AG09319 (cell line): ENCODE data around the gene XXYLT1.

Experiments used
- DNase-seq: peaks from one replicate; pipeline ENCODE4 v3.0.0-alpha.2; 2010; ENCODE audit warnings: low read depth; ENCODE audit errors: extremely low read depth
- CTCF ChIP-seq: IDR thresholded peaks from 2 replicates; pipeline ENCODE4 v1.5.1; 2011; ENCODE audit warnings: low read depth, mild to moderate bottlenecking, inconsistent platforms, low read length, moderate library complexity

The XXYLT1 gene

DNA sequence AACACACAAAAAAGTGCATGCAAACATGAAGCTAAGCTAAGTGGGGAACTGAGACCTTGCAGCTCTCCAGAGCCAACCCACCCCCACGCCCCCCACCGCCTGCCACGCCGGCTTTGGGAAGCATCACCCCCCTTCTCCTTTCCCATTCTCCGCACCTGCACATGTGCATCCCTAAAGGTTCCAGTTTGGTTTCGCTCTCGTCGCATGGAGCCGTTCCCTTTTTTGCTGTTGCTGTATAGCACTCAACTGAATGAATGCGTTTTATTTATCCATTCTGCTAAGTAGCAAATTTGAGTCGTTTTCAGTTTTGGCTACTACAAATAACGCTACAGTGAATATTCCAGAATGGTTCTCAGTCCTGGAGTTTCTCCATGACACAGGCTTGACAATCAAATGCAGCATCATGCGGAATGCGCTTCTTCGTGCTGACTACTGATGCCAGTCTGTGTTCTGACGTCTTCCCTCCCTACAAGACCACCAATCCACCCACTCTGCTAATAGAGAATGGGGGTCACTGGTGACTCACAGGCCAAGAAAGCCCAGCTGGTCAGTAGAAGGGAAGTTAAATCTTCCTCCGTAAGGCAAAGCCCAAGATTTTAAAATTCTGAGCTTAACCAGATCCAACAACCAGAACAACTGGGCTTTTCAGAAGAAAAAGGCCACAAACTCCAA is 115.3 kb downstream of the XXYLT1 start:
- no peak for TF ChIP-seq CTCF
- DNase-seq = no peak

- DNase-seq = peak; percentile 94
- TF ChIP-seq CTCF = no peak; the same call in 1 of the 2 replicates
Observed at GRCh38 chr3:195154793-195155535, 116.0 kb downstream of the XXYLT1 start.

DNA sequence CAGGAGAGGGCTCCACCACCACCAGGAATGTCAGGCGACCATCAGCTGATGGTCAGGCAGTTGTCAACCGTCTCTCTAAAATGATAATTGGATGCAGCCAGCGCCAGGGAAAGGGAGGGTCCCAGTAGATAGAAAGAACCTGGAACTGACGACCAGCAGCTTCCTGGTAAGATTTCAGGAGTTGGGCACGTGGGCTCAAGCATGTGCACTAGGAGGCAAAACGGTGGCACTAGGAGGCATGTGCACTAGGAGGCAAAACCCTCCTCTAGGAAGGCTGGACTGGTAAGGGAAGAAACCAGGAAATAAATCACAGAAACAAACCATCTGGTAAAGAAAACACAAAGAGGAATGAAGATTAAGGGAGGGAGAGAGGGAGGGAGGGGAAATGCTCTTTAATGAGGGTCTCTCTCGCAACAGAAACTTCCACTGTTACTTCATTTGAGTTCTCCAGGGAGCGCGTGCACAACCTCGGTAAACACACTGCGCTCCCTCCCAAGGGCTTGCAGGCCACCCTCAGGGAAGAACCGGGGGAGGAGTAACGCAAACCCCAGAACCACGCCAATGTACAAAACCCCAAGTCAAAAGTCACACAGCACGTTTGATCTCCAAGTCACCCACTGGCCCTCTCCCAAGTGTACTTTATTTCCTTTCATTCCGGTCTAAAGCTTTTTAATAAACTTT is 116.7 kb downstream of the XXYLT1 start:
- no peak for TF ChIP-seq CTCF

DNA sequence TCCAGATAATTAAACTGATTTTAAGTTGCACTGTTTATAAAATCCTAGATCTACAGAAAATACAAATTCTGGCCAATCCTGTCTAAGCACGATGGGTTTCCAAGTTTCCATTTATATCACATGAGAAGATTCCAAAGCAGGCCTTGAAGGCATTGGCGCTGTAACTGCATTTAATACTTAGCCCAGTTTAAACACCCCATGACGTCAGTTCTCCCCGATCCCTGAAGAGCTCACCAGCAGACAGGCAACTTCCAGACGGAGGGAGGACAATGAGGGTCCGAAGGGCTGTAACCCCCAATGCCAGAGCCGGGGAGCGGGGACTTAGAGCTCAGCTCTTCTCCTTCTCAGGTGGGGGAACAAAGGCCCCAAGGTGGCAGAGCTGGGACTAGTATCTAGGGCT is 117.3 kb downstream of the XXYLT1 start:
- no peak for DNase-seq
- no peak for TF ChIP-seq CTCF

More for the DNA sequence above, 116.7 kb downstream of the XXYLT1 start:
- DNase-seq = no peak

GRCh38 chr3:195153130-195153529 is 117.8 kb downstream of the XXYLT1 start:
- no peak for DNase-seq
- TF ChIP-seq CTCF = no peak

DNA sequence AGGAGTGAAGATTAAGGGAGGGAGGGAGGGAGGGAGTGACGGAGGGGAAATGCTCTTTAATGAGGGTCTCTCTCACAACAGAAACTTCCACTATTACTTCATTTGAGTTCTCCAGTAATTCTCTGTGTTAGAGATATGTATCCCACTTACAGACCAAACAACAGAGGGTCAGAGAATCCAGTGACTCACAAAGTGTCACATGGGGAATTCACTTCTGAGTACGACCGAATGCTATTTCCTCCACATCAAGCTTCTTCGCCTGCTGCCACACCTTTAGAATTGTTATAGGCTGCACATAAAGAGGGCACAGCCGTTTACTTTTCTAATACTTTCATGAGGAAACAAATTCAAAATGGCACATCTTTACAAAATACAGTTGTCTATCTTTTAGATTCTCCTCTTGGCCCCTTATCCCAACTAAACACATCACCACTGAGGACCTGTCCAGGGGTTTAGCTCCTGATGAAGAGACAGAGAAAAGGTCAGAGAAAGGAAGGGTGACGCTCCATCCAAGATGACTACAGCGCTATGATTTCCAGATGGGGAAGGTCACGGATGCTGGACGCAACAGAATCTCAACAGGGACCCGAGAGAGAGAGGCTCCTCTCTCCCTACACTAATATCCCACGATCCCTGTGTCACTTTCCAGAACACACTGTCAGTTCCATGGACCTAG is 119.0 kb downstream of the XXYLT1 start:
- no peak for TF ChIP-seq CTCF
- no peak for DNase-seq
